HK-2 (cell line): ENCODE data around the gene CELF5.
"Not testable (repeated sequence)": the region's sequence is repeated elsewhere in the genome, so short reads cannot be mapped to it uniquely, and the experiment has no call there.

ENCODE experiments used
- DNase-seq: peaks from one replicate; pipeline ENCODE4 v3.0.0-alpha.2; 2018; ENCODE audit not compliant: unreplicated experiment

CELF5 gene

GRCh38 chr19:3321696-3322095 is 97.2 kb downstream of the CELF5 start:
- DNase-seq: no peak

GRCh38 chr19:3322199-3322978 is 97.9 kb downstream of the CELF5 start:
- no peak for DNase-seq

- no peak for DNase-seq
Observed at GRCh38 chr19:3323026-3323425, 98.6 kb downstream of the CELF5 start.

GRCh38 chr19:3323658-3324057 is 99.2 kb downstream of the CELF5 start:
- DNase-seq: no peak

- peak; percentile 60 for DNase-seq
Observed at GRCh38 chr19:3324405-3324856, 100.0 kb downstream of the CELF5 start.

- no peak for DNase-seq
Observed at GRCh38 chr19:3325451-3325850, 101.0 kb downstream of the CELF5 start.

GRCh38 chr19:3328743-3329142 is 104.3 kb downstream of the CELF5 start:
- no peak for DNase-seq

- DNase-seq: no peak
Observed at GRCh38 chr19:3330047-3330446, 105.6 kb downstream of the CELF5 start.

GRCh38 chr19:3332232-3332631 is 107.8 kb downstream of the CELF5 start:
- not testable (repeated sequence) for DNase-seq

- DNase-seq: no peak
Observed at GRCh38 chr19:3333020-3333583, 108.6 kb downstream of the CELF5 start.

- no peak for DNase-seq
Observed at GRCh38 chr19:3333662-3334061, 109.2 kb downstream of the CELF5 start.

- DNase-seq: not testable (repeated sequence)
Observed at GRCh38 chr19:3334749-3335430, 110.4 kb downstream of the CELF5 start.

- no peak for DNase-seq
Observed at GRCh38 chr19:3335431-3336350, 111.2 kb downstream of the CELF5 start.

- DNase-seq: no peak
Observed at GRCh38 chr19:3336351-3336679, 111.9 kb downstream of the CELF5 start.

- peak; percentile 86 for DNase-seq
Observed at GRCh38 chr19:3336680-3337523, 112.4 kb downstream of the CELF5 start.

GRCh38 chr19:3338541-3339181 is 114.2 kb downstream of the CELF5 start:
- no peak for DNase-seq

- DNase-seq: no peak
Observed at GRCh38 chr19:3340340-3340739, 115.9 kb downstream of the CELF5 start.

- DNase-seq: no peak
Observed at GRCh38 chr19:3342246-3342645, 117.8 kb downstream of the CELF5 start.

GRCh38 chr19:3342962-3343361 is 118.5 kb downstream of the CELF5 start:
- DNase-seq: not testable (repeated sequence)
